Measurements from ENCODE around the gene DGKG. TPM values are rescaled to one million over a fixed set of nuclear protein-coding genes. Genes with fewer than 3 reads are reported as not detected.

Gene DGKG
- total and polyA plus RNA-seq, 7 donors = 3.6 to 12.1 (median 8.0) TPM

DNA sequence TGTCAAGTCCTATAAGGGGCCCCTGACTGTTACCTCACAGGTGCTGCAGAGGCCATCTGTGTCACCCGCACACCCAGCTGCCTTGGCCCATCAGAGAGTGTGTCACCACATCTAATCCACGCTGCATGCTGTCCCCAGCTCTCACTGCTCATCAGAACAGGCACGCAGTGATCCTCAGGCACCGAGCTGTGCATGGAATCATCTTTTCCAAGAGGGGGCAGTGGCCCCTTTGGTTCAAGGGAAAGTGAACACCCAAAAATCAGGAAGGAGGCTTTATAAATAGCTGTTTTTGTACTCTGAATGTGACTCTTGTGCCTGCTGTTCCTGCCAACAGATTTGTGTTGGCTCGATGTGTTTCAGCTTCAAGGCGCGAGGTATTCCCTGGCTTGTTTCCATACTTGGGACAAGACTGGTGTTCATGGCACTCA lies 142.8 kb downstream of the DGKG start:
- H3K27ac ChIP-seq = peak overlapping the region; percentile 90
- intact Hi-C loops (cut with DNase I) = loop anchor here in 1 of 2 donors (5.0 kb wide), 1 partner anchor 112 kb away; the partner anchor contains the start of gene ETV5
- TF ChIP-seq CTCF (IDR thresholded peaks at IDR 0.05) = peak; percentile 46
- peaks cover 73% of the 10 kb centered on the region for H3K4me1 ChIP-seq
- DNase-seq (peak; percentile 79 to 91), ATAC-seq (peak; percentile 83 to 90 (median 88))
- no peaks in the 10 kb centered on the region for H3K27me3 ChIP-seq (ENCODE audit: insufficient read depth in 3 of 3, low read length in 2 of 3)
- no peaks in the 10 kb centered on the region for H3K9me3 ChIP-seq
- no peaks in the 10 kb centered on the region for H3K36me3 ChIP-seq (ENCODE audit: insufficient read depth in 1 of 2, low read depth in 1 of 2)
- WGBS, 3 donors = 25 to 34% (median 34%) methylated on average over 7 of the region's 7 CpGs
- no peak overlapping the region for H3K4me3 ChIP-seq

DNA sequence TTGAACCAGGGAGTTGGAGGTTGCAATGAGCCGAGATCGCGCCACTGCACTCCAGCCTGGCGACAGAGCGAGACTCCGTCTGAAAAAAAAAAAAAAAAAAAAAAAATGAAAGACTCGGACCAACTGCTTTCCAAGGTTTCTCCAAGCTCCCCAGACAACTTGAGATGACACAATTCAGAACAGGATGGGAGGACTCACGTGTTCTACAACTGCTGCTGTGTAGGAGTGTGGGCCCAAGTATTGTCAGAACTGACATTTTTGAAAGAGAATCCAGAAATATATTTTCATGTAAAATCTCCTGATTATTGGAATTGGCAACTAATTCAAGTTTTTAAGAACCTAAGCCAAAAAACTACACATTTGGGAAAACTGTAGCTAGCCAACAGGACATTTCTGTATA lies 143.6 kb downstream of the DGKG start:
- ATAC-seq (no peak), DNase-seq (no peak)
- Histone ChIP-seq H3K27ac (peak overlapping the region; percentile 58), H3K4me1 (peaks cover 68% of the 10 kb centered on the region), H3K4me3 (no peak overlapping the region), H3K27me3 (ENCODE audit: insufficient read depth in 3 of 3, low read length in 2 of 3) (no peaks in the 10 kb centered on the region), H3K9me3 (no peaks in the 10 kb centered on the region), H3K36me3 (ENCODE audit: insufficient read depth in 1 of 2, low read depth in 1 of 2) (no peaks in the 10 kb centered on the region)
- intact Hi-C loops (cut with DNase I) = loop anchor here in 1 of 2 donors (5.0 kb wide), 1 partner anchor 111 kb away; the partner anchor contains the start of gene ETV5
- TF ChIP-seq CTCF (IDR thresholded peaks at IDR 0.05) = no peak
- 83 to 93% (median 90%) methylated on average over 8 of the region's 8 CpGs for WGBS, 3 donors

DNA sequence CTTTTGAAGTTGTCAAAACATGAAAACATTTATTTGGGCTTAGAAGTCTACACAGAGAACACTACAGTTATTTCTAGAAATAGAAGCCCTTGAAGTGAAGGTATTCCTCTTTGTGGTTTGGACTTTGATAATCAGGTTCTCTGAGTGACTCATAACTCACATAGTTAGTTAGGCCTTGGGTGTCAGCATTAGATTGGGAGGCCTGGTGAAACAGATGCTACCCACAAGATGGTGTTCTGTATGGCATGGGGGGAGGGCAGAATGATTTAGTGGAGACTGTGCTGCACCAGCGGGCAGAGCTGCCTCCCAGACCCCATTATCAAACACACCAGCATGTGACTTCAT lies 144.2 kb downstream of the DGKG start:
- TF ChIP-seq CTCF (IDR thresholded peaks at IDR 0.05) = no peak
- Histone ChIP-seq H3K4me3 (no peak overlapping the region), H3K9me3 (no peaks in the 10 kb centered on the region), H3K4me1 (peaks cover 64% of the 10 kb centered on the region), H3K36me3 (ENCODE audit: insufficient read depth in 1 of 2, low read depth in 1 of 2) (no peaks in the 10 kb centered on the region), H3K27me3 (ENCODE audit: insufficient read depth in 3 of 3, low read length in 2 of 3) (no peaks in the 10 kb centered on the region), H3K27ac (peak overlapping the region; percentile 58)
- ATAC-seq = peak in 1 of 4 donors; percentile 28
- DNase-seq = no peak
- WGBS, 3 donors = 94 to 100% (median 94%) methylated on average over 1 of the region's 1 CpG
- intact Hi-C loops (cut with DNase I) = loop anchor here in 1 of 2 donors (5.0 kb wide), 1 partner anchor 110 kb away; the partner anchor contains the start of gene ETV5

DNA sequence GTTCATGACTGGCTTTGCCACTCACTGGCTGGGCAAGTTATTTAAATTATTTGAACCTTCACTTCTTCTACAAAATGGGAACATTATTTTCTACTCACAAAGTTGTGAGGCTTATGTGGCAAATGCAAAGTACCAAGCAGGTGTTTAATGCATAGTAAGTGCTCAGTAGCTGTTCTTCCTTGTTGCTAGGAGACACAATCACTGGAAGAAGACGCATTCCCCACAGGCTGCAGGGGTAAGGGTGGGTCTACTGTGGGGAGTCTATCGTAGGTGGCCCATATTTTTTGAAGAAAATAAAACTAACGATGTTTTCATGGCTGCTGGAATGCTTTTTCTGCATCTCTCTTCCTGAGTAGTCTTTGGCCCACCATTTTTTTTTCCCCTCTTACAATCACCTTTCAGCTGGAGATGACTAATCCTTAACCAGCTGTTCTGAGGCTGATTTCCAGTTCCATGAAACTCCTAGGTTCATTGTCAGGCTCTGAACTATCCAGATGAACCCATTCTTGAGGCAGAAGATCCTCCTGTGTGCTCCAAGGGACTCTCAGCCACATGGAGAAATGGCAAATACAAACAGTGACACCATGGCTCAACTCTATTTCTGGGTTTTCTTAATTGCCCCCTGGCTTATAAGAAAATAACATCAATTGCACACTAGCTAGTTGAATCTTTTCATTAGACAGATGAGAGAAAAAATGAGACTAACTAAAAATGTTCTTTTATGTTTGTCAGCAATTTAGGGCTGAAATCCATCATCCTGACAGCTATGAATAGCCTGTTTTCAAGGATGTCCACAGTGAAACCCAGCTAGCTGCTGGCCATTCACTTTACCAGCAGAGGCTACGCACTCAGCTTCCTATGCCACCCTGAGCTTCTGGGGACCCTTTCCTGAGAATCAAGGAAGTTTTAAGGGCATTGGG lies 144.9 kb downstream of the DGKG start:
- no peak for ATAC-seq
- Histone ChIP-seq H3K4me3 (no peak overlapping the region), H3K36me3 (ENCODE audit: insufficient read depth in 1 of 2, low read depth in 1 of 2) (no peaks in the 10 kb centered on the region), H3K27me3 (ENCODE audit: insufficient read depth in 3 of 3, low read length in 2 of 3) (no peaks in the 10 kb centered on the region), H3K27ac (peak overlapping the region; percentile 58), H3K4me1 (peaks cover 58% of the 10 kb centered on the region), H3K9me3 (no peaks in the 10 kb centered on the region)
- intact Hi-C loops (cut with DNase I) = loop anchor here in 1 of 2 donors (5.0 kb wide), 1 partner anchor 110 kb away; the partner anchor contains the start of gene ETV5
- DNase-seq = no peak
- 74 to 84% (median 75%) methylated on average over 4 of the region's 4 CpGs for WGBS, 3 donors
- TF ChIP-seq CTCF (IDR thresholded peaks at IDR 0.05) = no peak

All from psoas muscle (tissue), 8 donors.